Transverse colon (tissue), 3 donors: ENCODE data around the gene MEF2D.

Experiments
- EP300 ChIP-seq: sonication (generic); formaldehyde crosslinking; IDR thresholded peaks from one replicate; pipeline ENCODE4 v1.6.1; 2017; ENCODE audit warnings: antibody characterized with exemption, low read depth
- POLR2A ChIP-seq: fragments of 450-650 bp; IDR thresholded peaks from one replicate; pipeline ENCODE4 v1.6.1; 2016; ENCODE audit warnings: antibody characterized with exemption, mild to moderate bottlenecking, moderate library complexity
- TF ChIP-seq, protein P1 (sequence below), 5 experiments: fragments of 200-600 bp in 3 of 5; fragments of 450-650 bp in 2 of 5; sonication (generic) in 3 of 5; IDR thresholded peaks; 1 replicate in 2 of 5; 2 replicates in 3 of 5; pipeline ENCODE4 v1.5.1; 2016 to 2017; ENCODE audit warnings: antibody characterized with exemption in 5 of 5, inconsistent platforms in 3 of 5, mild to moderate bottlenecking in 2 of 5, moderate library complexity in 1 of 5

DNA sequence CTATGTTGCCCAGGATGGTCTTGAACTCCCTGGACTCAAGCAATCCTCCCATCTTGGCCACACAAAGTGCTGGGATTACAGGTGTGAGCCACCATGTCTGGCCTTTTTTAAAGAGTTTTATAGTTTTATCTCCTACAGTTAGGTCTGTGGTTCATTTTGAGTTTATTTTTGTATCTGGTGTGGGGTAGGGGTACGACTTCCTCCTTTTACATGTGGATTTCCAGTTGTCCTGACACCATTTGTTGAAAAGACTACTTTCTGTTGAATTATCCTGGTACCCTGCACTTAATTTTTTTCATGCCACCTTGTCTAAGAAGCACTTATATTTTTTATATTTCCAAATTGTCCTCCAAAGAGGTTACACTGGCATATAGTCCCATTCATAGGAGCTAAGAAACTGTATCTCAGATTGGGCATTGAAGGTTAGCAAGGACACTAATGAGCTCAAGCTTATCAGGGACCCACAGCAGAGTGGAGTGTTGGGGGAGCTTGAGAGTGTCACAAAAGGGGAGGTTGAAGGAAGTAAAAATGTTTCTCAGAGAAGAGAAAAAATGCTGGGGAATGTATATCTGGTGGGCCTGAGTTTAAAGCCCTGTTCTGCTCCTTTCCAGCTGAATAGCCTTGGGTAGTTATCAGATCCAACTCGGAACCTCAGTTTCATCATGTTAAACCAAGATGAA is 23.4 kb upstream of the MEF2D start:
- TF ChIP-seq, protein P1, sequence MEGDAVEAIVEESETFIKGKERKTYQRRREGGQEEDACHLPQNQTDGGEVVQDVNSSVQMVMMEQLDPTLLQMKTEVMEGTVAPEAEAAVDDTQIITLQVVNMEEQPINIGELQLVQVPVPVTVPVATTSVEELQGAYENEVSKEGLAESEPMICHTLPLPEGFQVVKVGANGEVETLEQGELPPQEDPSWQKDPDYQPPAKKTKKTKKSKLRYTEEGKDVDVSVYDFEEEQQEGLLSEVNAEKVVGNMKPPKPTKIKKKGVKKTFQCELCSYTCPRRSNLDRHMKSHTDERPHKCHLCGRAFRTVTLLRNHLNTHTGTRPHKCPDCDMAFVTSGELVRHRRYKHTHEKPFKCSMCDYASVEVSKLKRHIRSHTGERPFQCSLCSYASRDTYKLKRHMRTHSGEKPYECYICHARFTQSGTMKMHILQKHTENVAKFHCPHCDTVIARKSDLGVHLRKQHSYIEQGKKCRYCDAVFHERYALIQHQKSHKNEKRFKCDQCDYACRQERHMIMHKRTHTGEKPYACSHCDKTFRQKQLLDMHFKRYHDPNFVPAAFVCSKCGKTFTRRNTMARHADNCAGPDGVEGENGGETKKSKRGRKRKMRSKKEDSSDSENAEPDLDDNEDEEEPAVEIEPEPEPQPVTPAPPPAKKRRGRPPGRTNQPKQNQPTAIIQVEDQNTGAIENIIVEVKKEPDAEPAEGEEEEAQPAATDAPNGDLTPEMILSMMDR (IDR thresholded peaks at IDR 0.05), result no peak
- TF ChIP-seq EP300 (no peak), POLR2A (no peak)
